Ovary (tissue), 9 donors: ENCODE data around the gene SLC43A2. TPM values are rescaled to one million over a fixed set of nuclear protein-coding genes. Genes with fewer than 3 reads are reported as not detected.

ENCODE experiments used
- DNase-seq, 5 donors: peaks; one replicate each; pipeline ENCODE4 v3.0.0-alpha.2; 2019 to 2020
- H3K27ac ChIP-seq, 2 donors: fragments of 200-600 bp; one replicate each; pipeline versions ENCODE4 v1.5.1 to v1.8.0; 2019 to 2022
- H3K27me3 ChIP-seq: fragments of 200-600 bp; one replicate; pipeline ENCODE4 v1.8.0; 2022
- H3K36me3 ChIP-seq: fragments of 200-600 bp; sonication (generic); one replicate; pipeline ENCODE4 v1.5.1; 2019
- H3K4me1 ChIP-seq: one replicate; pipeline ENCODE4 v1.8.1; 2013; ENCODE audit warnings: mild to moderate bottlenecking, moderate library complexity; ENCODE audit not compliant: insufficient read depth
- H3K4me3 ChIP-seq: fragments of 200-600 bp; sonication (generic); one replicate; pipeline ENCODE4 v1.5.1; 2017
- H3K9me3 ChIP-seq, 2 donors: fragments of 200-600 bp in 1 of 2; sonication (generic) in 1 of 2; one replicate each; pipeline versions ENCODE4 v1.5.1 to v1.8.1; 2013 to 2019; ENCODE audit warnings: mild to moderate bottlenecking in 1 of 2, moderate library complexity in 1 of 2
- EP300 ChIP-seq: sonication (generic); formaldehyde crosslinking; IDR thresholded peaks from one replicate; pipeline ENCODE4 v1.6.1; 2017; ENCODE audit warnings: antibody characterized with exemption
- POLR2A ChIP-seq: fragments of 450-650 bp; IDR thresholded peaks from one replicate; pipeline ENCODE4 v1.6.1; 2017; ENCODE audit warnings: antibody characterized with exemption, mild to moderate bottlenecking, moderate library complexity
- WGBS, 3 donors: extraction: QIAGEN DNeasy Blood & Tissue Kit in 1 of 3; methylation state at CpG; one replicate each; pipeline versions ENCODE4 v1.1.5 to v1.1.7; 2013 to 2017; 5-methylcytosine and 5-hydroxymethylcytosine counted together
- intact Hi-C, 4 donors: fragments of 100-400 bp; cut with DNase I; formaldehyde crosslinking; loops; one replicate each; pipeline versions ENCODE4 v1.11.0 to v1.15.1; 2022 to 2023
- polyA plus RNA-seq, 2 donors: library from polyadenylated mRNA; stranded (reverse); fragments of 200-250 nt in 1 of 2; fragments of 350-450 nt in 1 of 2; fragmentation: Illumina TruSeq in 1 of 2; extraction: RNeasy Lipid Tissue Mini Kit (QIAGEN cat#74804) in 1 of 2; gene quantifications; one replicate each; pipeline ENCODE4 v1.2.3, GENCODE V29; 2013 to 2014
- small RNA-seq: library from RNA; depleted of rRNA; stranded (forward); fragments of <200 nt; gene quantifications from one replicate; pipeline ENCODE3, GENCODE V24; 2016
- total RNA-seq, 7 donors: library from RNA; depleted of rRNA in 2 of 7; stranded (reverse); fragments of >200 nt in 2 of 7; fragmentation: NEBNext Ultra II Directional in 3 of 7; extraction: Animal tissue kit (Norgen Biotek cat#: 25700) in 3 of 7; gene quantifications; one replicate each; pipeline versions ENCODE4 v1.1.0 to v1.2.4, GENCODE V29; 2016 to 2023
- TF ChIP-seq, protein P1 (sequence below), 3 donors: fragments of 450-650 bp in 2 of 3; fragments of 200-600 bp in 1 of 3; IDR thresholded peaks; one replicate each; pipeline versions ENCODE4 v1.5.1 to v1.8.0; 2016 to 2022; ENCODE audit warnings: antibody characterized with exemption in 3 of 3, mild to moderate bottlenecking in 1 of 3
- donor health status: DM: no; HTN: no; CAD: no; lungs with moderate emphysema.
- donor health status: DM: no; HTN: no; CAD: no.
- donor health status: Bipolar disorder and iron deficiency.
- donor health status: DM: yes; HTN: yes; CAD: no.
- donor health status: DM: no; HTN: no; CAD: no.
- donor health status: DM: yes; HTN: yes; CAD: no.

SLC43A2 gene
- total and polyA plus RNA-seq, 9 donors = 3.5 to 24.6 (median 7.1) TPM

DNA sequence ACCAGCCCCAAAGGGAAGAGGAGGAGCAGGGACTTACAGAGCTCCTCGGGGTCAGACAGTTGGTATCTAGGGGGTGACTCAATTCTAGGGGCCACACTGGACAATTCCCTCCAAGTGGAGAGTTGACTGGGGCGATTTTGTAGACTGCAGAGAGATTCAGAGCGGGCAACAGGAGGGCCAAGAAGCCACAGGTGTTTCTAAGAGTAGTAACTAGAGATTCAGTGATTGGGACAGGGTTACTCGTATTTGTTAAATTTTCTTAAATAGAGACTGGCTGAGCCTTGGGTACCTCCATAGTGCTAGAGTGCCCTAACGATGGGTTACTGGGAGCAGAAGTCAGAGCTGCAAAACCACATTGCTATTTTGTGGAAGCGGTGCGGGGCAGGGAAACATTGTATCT lies 109.0 kb downstream of the SLC43A2 start:
- WGBS, 3 donors = 86 to 89% (median 88%) methylated on average over 7 of the region's 7 CpGs
- Histone ChIP-seq H3K27me3 (no peaks in the 10 kb centered on the region), H3K4me3 (no peak overlapping the region), H3K36me3 (no peaks in the 10 kb centered on the region), H3K9me3 (no peaks in the 10 kb centered on the region), H3K4me1 (peaks cover 2% of the 10 kb centered on the region), H3K27ac (no peak overlapping the region)
- no peak for TF ChIP-seq EP300
- TF ChIP-seq, protein P1, sequence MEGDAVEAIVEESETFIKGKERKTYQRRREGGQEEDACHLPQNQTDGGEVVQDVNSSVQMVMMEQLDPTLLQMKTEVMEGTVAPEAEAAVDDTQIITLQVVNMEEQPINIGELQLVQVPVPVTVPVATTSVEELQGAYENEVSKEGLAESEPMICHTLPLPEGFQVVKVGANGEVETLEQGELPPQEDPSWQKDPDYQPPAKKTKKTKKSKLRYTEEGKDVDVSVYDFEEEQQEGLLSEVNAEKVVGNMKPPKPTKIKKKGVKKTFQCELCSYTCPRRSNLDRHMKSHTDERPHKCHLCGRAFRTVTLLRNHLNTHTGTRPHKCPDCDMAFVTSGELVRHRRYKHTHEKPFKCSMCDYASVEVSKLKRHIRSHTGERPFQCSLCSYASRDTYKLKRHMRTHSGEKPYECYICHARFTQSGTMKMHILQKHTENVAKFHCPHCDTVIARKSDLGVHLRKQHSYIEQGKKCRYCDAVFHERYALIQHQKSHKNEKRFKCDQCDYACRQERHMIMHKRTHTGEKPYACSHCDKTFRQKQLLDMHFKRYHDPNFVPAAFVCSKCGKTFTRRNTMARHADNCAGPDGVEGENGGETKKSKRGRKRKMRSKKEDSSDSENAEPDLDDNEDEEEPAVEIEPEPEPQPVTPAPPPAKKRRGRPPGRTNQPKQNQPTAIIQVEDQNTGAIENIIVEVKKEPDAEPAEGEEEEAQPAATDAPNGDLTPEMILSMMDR (IDR thresholded peaks at IDR 0.05) = no peak
- TF ChIP-seq POLR2A = no peak
- intact Hi-C loops = loop anchor here in 3 of 4 donors (5.0 to 10.0 kb wide), 4 partner anchors 65 to 245 kb away; partner anchors contain the start of genes BHLHA9 (in 1 of the 3), CRK (in 1 of the 3) and TRARG1 (in 1 of the 3)
- no peak for DNase-seq

Small RNAs within 50 kb of the gene (small RNA-seq; reads per million reads assigned to genes)
- not detected for gene RN7SL105P

Other genes starting within 250 kb of the SLC43A2 start
- 100 to 1,000 TPM; 384 to 524 (median 452) TPM for gene YWHAE, start 228.6 kb downstream of the SLC43A2 start, total RNA-seq
- gene YWHAE, start 228.6 kb downstream of the SLC43A2 start, polyA plus RNA-seq = 100 to 1,000 TPM; 288 to 589 TPM
- gene CRK, start 172.6 kb downstream of the SLC43A2 start, total RNA-seq = 10 to 100 TPM; 40.0 to 60.6 (median 48.8) TPM
- gene CRK, start 172.6 kb downstream of the SLC43A2 start, polyA plus RNA-seq = 10 to 100 TPM; 31.7 to 41.4 TPM
- gene MYO1C, start 136.1 kb downstream of the SLC43A2 start, total RNA-seq = 100 to 1,000 TPM in 5 of 7 donors, 10 to 100 TPM in 2; 41.8 to 140 (median 106) TPM
- 10 to 100 TPM; 49.4 to 72.2 TPM for gene MYO1C, start 136.1 kb downstream of the SLC43A2 start, polyA plus RNA-seq
- 10 to 100 TPM; 23.0 to 39.1 (median 28.3) TPM for gene INPP5K, start 112.2 kb downstream of the SLC43A2 start, total RNA-seq
- 10 to 100 TPM; 27.7 to 33.8 TPM for gene INPP5K, start 112.2 kb downstream of the SLC43A2 start, polyA plus RNA-seq
- 10 to 100 TPM; 16.8 to 64.0 (median 52.6) TPM for gene PITPNA, start 66.0 kb downstream of the SLC43A2 start, total RNA-seq
- 100 to 1,000 TPM in 1 of 2 donors, 10 to 100 TPM in 1; 24.8 to 122 TPM for gene PITPNA, start 66.0 kb downstream of the SLC43A2 start, polyA plus RNA-seq
- gene SCARF1, start 16.9 kb upstream of the SLC43A2 start, total RNA-seq = 10 to 100 TPM in 1 of 7 donors, 1 to 10 TPM in 6; 2.6 to 10.2 (median 5.7) TPM
- gene SCARF1, start 16.9 kb upstream of the SLC43A2 start, polyA plus RNA-seq = 1 to 10 TPM; 1.7 to 6.5 TPM
- 10 to 100 TPM in 1 of 7 donors, 1 to 10 TPM in 6; 3.0 to 11.0 (median 5.7) TPM for gene RILP, start 21.0 kb upstream of the SLC43A2 start, total RNA-seq
- gene RILP, start 21.0 kb upstream of the SLC43A2 start, polyA plus RNA-seq = 1 to 10 TPM; 2.3 to 6.2 TPM
- gene PRPF8, start 56.0 kb upstream of the SLC43A2 start, total RNA-seq = 100 to 1,000 TPM; 146 to 379 (median 290) TPM
- gene PRPF8, start 56.0 kb upstream of the SLC43A2 start, polyA plus RNA-seq = 100 to 1,000 TPM; 150 to 186 TPM
- 1 to 10 TPM; 1.5 to 9.1 (median 5.6) TPM for gene TLCD2, start 81.5 kb upstream of the SLC43A2 start, total RNA-seq
- gene TLCD2, start 81.5 kb upstream of the SLC43A2 start, polyA plus RNA-seq = 1 to 10 TPM; 2.0 to 5.7 TPM
- 10 to 100 TPM; 26.7 to 59.4 (median 36.2) TPM for gene WDR81, start 95.9 kb upstream of the SLC43A2 start, total RNA-seq
- 10 to 100 TPM in 1 of 2 donors, 1 to 10 TPM in 1; 1.3 to 41.0 TPM for gene WDR81, start 95.9 kb upstream of the SLC43A2 start, polyA plus RNA-seq
- 10 to 100 TPM in 3 of 7 donors, 1 to 10 TPM in 4; 2.6 to 45.2 (median 4.5) TPM for gene SERPINF2, start 114.0 kb upstream of the SLC43A2 start, total RNA-seq
- 1 to 10 TPM; 1.7 to 9.4 TPM for gene SERPINF2, start 114.0 kb upstream of the SLC43A2 start, polyA plus RNA-seq
- gene SERPINF1, start 133.2 kb upstream of the SLC43A2 start, total RNA-seq = 100 to 1,000 TPM; 342 to 965 (median 417) TPM
- 100 to 1,000 TPM; 439 to 670 TPM for gene SERPINF1, start 133.2 kb upstream of the SLC43A2 start, polyA plus RNA-seq
- gene SMYD4, start 201.1 kb upstream of the SLC43A2 start, total RNA-seq = 10 to 100 TPM; 11.3 to 22.0 (median 17.5) TPM
- 10 to 100 TPM in 1 of 2 donors, 1 to 10 TPM in 1; 8.5 to 16.3 TPM for gene SMYD4, start 201.1 kb upstream of the SLC43A2 start, polyA plus RNA-seq
- gene RPA1, start 201.2 kb upstream of the SLC43A2 start, total RNA-seq = 100 to 1,000 TPM in 5 of 7 donors, 10 to 100 TPM in 2; 20.7 to 137 (median 116) TPM
- 10 to 100 TPM; 37.0 to 63.6 TPM for gene RPA1, start 201.2 kb upstream of the SLC43A2 start, polyA plus RNA-seq